GM19468 (cell line): ENCODE data around the gene RASGRP3.
"Not testable (repeated sequence)": the region's sequence is repeated elsewhere in the genome, so short reads cannot be mapped to it uniquely, and the experiment has no call there.

Experiments used
- ATAC-seq: cut with Tn5 transposase; IDR thresholded peaks from one replicate; pipeline ENCODE4 v1.9.1; 2021; ENCODE audit warnings: mild to moderate bottlenecking, moderate library complexity, moderate number of reproducible peaks; ENCODE audit not compliant: unreplicated experiment; ENCODE audit errors: extremely low read depth

The RASGRP3 gene

GRCh38 chr2:33452545-33452944 lies 23.9 kb upstream of the RASGRP3 start:
- ATAC-seq: no peak

GRCh38 chr2:33453905-33454479 lies 22.5 kb upstream of the RASGRP3 start:
- ATAC-seq: no peak

- peak; percentile 53 for ATAC-seq
These were observed 18.7 kb upstream of the RASGRP3 start for GRCh38 chr2:33457556-33458247.

- ATAC-seq: no peak
These were observed 18.1 kb upstream of the RASGRP3 start for GRCh38 chr2:33458248-33458819.

- no peak for ATAC-seq
These were observed 16.7 kb upstream of the RASGRP3 start for GRCh38 chr2:33459745-33460144.

- ATAC-seq: not testable (repeated sequence)
These were observed 13.9 kb upstream of the RASGRP3 start for GRCh38 chr2:33462512-33462911.

GRCh38 chr2:33467413-33467812 lies 9.0 kb upstream of the RASGRP3 start:
- ATAC-seq: no peak

- ATAC-seq: no peak
These were observed 7.2 kb upstream of the RASGRP3 start for GRCh38 chr2:33469238-33469637.

GRCh38 chr2:33475224-33476130 lies 972 bp upstream of the RASGRP3 start:
- peak; percentile 15 for ATAC-seq

GRCh38 chr2:33476793-33477190 lies 343 bp downstream of the RASGRP3 start:
- no peak for ATAC-seq

GRCh38 chr2:33477473-33478468 lies 1.3 kb downstream of the RASGRP3 start:
- ATAC-seq: no peak

GRCh38 chr2:33478968-33479731 lies 2.7 kb downstream of the RASGRP3 start:
- no peak for ATAC-seq

GRCh38 chr2:33482518-33482917 lies 6.1 kb downstream of the RASGRP3 start:
- no peak for ATAC-seq

- no peak for ATAC-seq
These were observed 7.7 kb downstream of the RASGRP3 start for GRCh38 chr2:33484042-33484621.

- ATAC-seq: no peak
These were observed 8.6 kb downstream of the RASGRP3 start for GRCh38 chr2:33485051-33485450.

- ATAC-seq: no peak
These were observed 10.1 kb downstream of the RASGRP3 start for GRCh38 chr2:33486544-33486943.

- no peak for ATAC-seq
These were observed 11.8 kb downstream of the RASGRP3 start for GRCh38 chr2:33488178-33488690.
